H9 (cell line): ENCODE data around the gene AKAP7. TPM values are rescaled to one million over a fixed set of nuclear protein-coding genes. Genes with fewer than 3 reads are reported as not detected.
"Not testable (repeated sequence)": the region's sequence is repeated elsewhere in the genome, so short reads cannot be mapped to it uniquely, and the experiment has no call there.

Source experiments
- DNase-seq: peaks from one replicate; pipeline ENCODE4 v3.0.0-alpha.2; 2017
- H2AFZ ChIP-seq: one replicate; pipeline ENCODE4 v1.6.1; 2013; ENCODE audit warnings: mild to moderate bottlenecking, low read length, control low read depth, moderate library complexity
- H2AK5ac ChIP-seq: 2 replicates; pipeline ENCODE4 v1.6.1; 2013; ENCODE audit warnings: low read length, control low read depth, mixed read lengths; ENCODE audit not compliant: insufficient read length
- H2BK120ac ChIP-seq: one replicate; pipeline ENCODE4 v1.6.1; 2013; ENCODE audit warnings: low read depth, mild to moderate bottlenecking, low read length, control low read depth, inconsistent platforms; ENCODE audit not compliant: poor library complexity, severe bottlenecking
- H2BK12ac ChIP-seq: 2 replicates; pipeline ENCODE4 v1.6.1; 2013; ENCODE audit warnings: low read length, control low read depth, mixed read lengths, low read depth; ENCODE audit not compliant: insufficient read length
- H2BK15ac ChIP-seq: 2 replicates; pipeline ENCODE4 v1.6.1; 2013; ENCODE audit warnings: low read depth, low read length, control low read depth
- H2BK20ac ChIP-seq: one replicate; pipeline ENCODE4 v1.6.1; 2013; ENCODE audit warnings: low read depth, mild to moderate bottlenecking, low read length, control low read depth, inconsistent platforms; ENCODE audit not compliant: poor library complexity, severe bottlenecking
- H2BK5ac ChIP-seq: 2 replicates; pipeline ENCODE4 v1.6.1; 2013; ENCODE audit warnings: low read length, control low read depth, mixed read lengths; ENCODE audit not compliant: insufficient read length
- H3K14ac ChIP-seq: 2 replicates; pipeline ENCODE4 v1.6.1; 2013; ENCODE audit warnings: low read length, control low read depth; ENCODE audit not compliant: insufficient read depth
- H3K18ac ChIP-seq: 2 replicates; pipeline ENCODE4 v1.6.1; 2013; ENCODE audit warnings: low read depth, mild to moderate bottlenecking, mixed read lengths, low read length, control low read depth; ENCODE audit not compliant: insufficient read length
- H3K23ac ChIP-seq: 2 replicates; pipeline ENCODE4 v1.6.1; 2013; ENCODE audit warnings: low read length, control low read depth, mixed read lengths, low read depth; ENCODE audit not compliant: insufficient read length
- H3K23me2 ChIP-seq: 2 replicates; pipeline ENCODE4 v1.6.1; 2013; ENCODE audit warnings: low read depth, mild to moderate bottlenecking, mixed read lengths, low read length, control low read depth; ENCODE audit not compliant: insufficient read length, poor library complexity, severe bottlenecking
- H3K27ac ChIP-seq: 2 replicates; pipeline ENCODE4 v1.5.1; 2013; ENCODE audit warnings: low read length, control low read depth, mixed read lengths, low read depth; ENCODE audit not compliant: insufficient read length
- H3K27me3 ChIP-seq: 2 replicates; pipeline ENCODE4 v1.6.1; 2013; ENCODE audit warnings: low read length, control low read depth, inconsistent platforms; ENCODE audit not compliant: insufficient read depth
- H3K4ac ChIP-seq: 2 replicates; pipeline ENCODE4 v1.6.1; 2013; ENCODE audit warnings: low read depth, mild to moderate bottlenecking, control low read depth, inconsistent platforms, low read length, moderate library complexity
- H3K4me1 ChIP-seq: 2 replicates; pipeline ENCODE4 v1.6.1; 2013; ENCODE audit warnings: low read length, control low read depth, inconsistent platforms; ENCODE audit not compliant: insufficient read depth
- H3K4me2 ChIP-seq: 2 replicates; pipeline ENCODE4 v1.6.1; 2013; ENCODE audit warnings: low read length, control low read depth, mixed read lengths; ENCODE audit not compliant: insufficient read length, insufficient read depth
- H3K56ac ChIP-seq: 2 replicates; pipeline ENCODE4 v1.6.1; 2013; ENCODE audit warnings: low read depth, mild to moderate bottlenecking, mixed read lengths, low read length, control low read depth; ENCODE audit not compliant: insufficient read length
- H3K79me1 ChIP-seq: 2 replicates; pipeline ENCODE4 v1.6.1; 2013; ENCODE audit warnings: low read depth, mild to moderate bottlenecking, moderate library complexity, low read length, control low read depth, inconsistent platforms; ENCODE audit not compliant: insufficient read depth, poor library complexity, severe bottlenecking
- H3K79me2 ChIP-seq: 2 replicates; pipeline ENCODE4 v1.6.1; 2013; ENCODE audit warnings: low read length, control low read depth, inconsistent platforms; ENCODE audit not compliant: insufficient read depth
- H3K9ac ChIP-seq: 2 replicates; pipeline ENCODE4 v1.6.1; 2013; ENCODE audit warnings: low read length, control low read depth, mixed read lengths; ENCODE audit not compliant: insufficient read length; ENCODE audit errors: extremely low read depth
- H3K9me3 ChIP-seq: one replicate; pipeline ENCODE4 v1.6.1; 2013; ENCODE audit warnings: low read depth, low read length, inconsistent platforms; ENCODE audit not compliant: control insufficient read depth
- H3T11ph ChIP-seq: one replicate; pipeline ENCODE4 v1.6.1; 2013; ENCODE audit warnings: mild to moderate bottlenecking, low read length, control low read depth, inconsistent platforms
- H4K20me1 ChIP-seq: one replicate; pipeline ENCODE4 v1.6.1; 2013; ENCODE audit not compliant: control insufficient read depth, insufficient read length, insufficient read depth
- H4K5ac ChIP-seq: 2 replicates; pipeline ENCODE4 v1.6.1; 2013; ENCODE audit warnings: low read depth, mild to moderate bottlenecking, mixed read lengths, low read length, control low read depth; ENCODE audit not compliant: insufficient read length
- H4K8ac ChIP-seq: replicated peaks from 2 replicates; pipeline ENCODE4 v1.6.1; 2013; ENCODE audit warnings: low read length, control low read depth, mixed read lengths, low read depth; ENCODE audit not compliant: insufficient read length
- H4K91ac ChIP-seq: 2 replicates; pipeline ENCODE4 v1.6.1; 2013; ENCODE audit warnings: low read depth, mild to moderate bottlenecking, moderate library complexity, mixed read lengths, low read length, control low read depth; ENCODE audit not compliant: insufficient read length
- H3K27ac Mint-ChIP-seq, 3 experiments: 2 replicates in 2 of 3; 3 replicates in 1 of 3; pipeline ENCODE4 v1.8.0; 2020 to 2021; ENCODE audit warnings: mixed read lengths in 3 of 3, mild to moderate bottlenecking in 1 of 3, moderate library complexity in 1 of 3
- H3K27me3 Mint-ChIP-seq: 2 replicates; pipeline ENCODE4 v1.8.0; 2021; ENCODE audit warnings: low read depth, mild to moderate bottlenecking, moderate library complexity, mixed read lengths
- H3K36me3 Mint-ChIP-seq, 3 experiments: 2 replicates in 2 of 3; 3 replicates in 1 of 3; pipeline ENCODE4 v1.8.0; 2020 to 2021; ENCODE audit warnings: low read depth in 3 of 3, mixed read lengths in 3 of 3; ENCODE audit not compliant: insufficient read depth in 1 of 3
- H3K4me1 Mint-ChIP-seq, 2 experiments: 2 replicates each; pipeline ENCODE4 v1.8.0; 2020; ENCODE audit warnings: mixed read lengths in 2 of 2
- H3K4me3 Mint-ChIP-seq, 2 experiments: 2 replicates in 1 of 2; 3 replicates in 1 of 2; pipeline ENCODE4 v1.8.0; 2020 to 2021; ENCODE audit warnings: mild to moderate bottlenecking in 2 of 2, mixed read lengths in 2 of 2, moderate library complexity in 1 of 2
- H3K9me3 Mint-ChIP-seq, 2 experiments: 2 replicates in 1 of 2; 3 replicates in 1 of 2; pipeline ENCODE4 v1.8.0; 2020; ENCODE audit warnings: mild to moderate bottlenecking in 2 of 2, mixed read lengths in 2 of 2, moderate library complexity in 1 of 2
- WGBS: extraction: QIAGEN DNeasy Blood & Tissue Kit; methylation state at CpG from one replicate; pipeline ENCODE4 v1.1.7; 2013; ENCODE audit warnings: missing lambda C conversion rate, low lambda C conversion rate, mixed read lengths; ENCODE audit not compliant: insufficient read length; ENCODE audit errors: extremely low coverage; 5-methylcytosine and 5-hydroxymethylcytosine counted together
- total RNA-seq: library from RNA; stranded (reverse); gene quantifications from 2 replicates; pipeline ENCODE4 v1.2.1, GENCODE V29; 2021
- TF ChIP-seq, protein P1 (sequence below): fragments of 200-600 bp; sonication (generic); conservative IDR thresholded peaks from 3 replicates; pipeline ENCODE4 v1.8.0; 2021; ENCODE audit warnings: antibody characterized with exemption, mild to moderate bottlenecking

AKAP7 gene
- total RNA-seq, 1 experiment from 2014 or later = 9.8 TPM

DNA sequence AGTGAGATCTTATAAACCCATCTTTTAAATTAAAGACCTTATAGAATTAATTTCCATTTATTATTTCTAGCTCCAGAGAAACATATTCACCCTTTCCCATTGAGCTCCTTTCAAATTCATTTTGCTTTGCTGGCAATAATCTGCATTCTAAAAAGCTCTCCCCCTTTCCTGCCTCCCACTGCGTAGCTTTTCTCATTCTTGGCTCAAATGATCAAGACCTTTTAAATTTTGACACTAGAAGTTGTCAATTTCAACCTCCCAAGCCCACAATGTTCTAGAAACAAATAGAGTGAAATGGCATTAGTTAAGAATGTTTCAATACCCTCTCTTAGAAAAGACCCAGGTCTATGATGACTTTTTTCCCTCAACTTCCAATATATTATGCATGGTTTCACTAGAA is 186.9 kb downstream of the AKAP7 start:
- H3K4me2 ChIP-seq = no peak overlapping the region
- no peak overlapping the region for H2BK12ac ChIP-seq
- Mint-ChIP-seq H3K27ac (peak overlapping the region; percentile 85 to 93 (median 92); a peak in 6 of 7 replicates), H3K36me3 (peaks cover 27 to 33% (median 30%) of the 10 kb centered on the region in 3 experiments), H3K27me3 (no peaks in the 10 kb centered on the region), H3K4me1 (peaks cover 23 to 28% of the 10 kb centered on the region in 2 experiments), H3K4me3 (peak overlapping the region in 1 of 2 experiments; percentile 45; a peak in 4 of 5 replicates), H3K9me3 (peaks cover 17 to 22% of the 10 kb centered on the region in 2 experiments)
- no peak overlapping the region for H4K91ac ChIP-seq
- WGBS = no CpG with 5 or more reads among the region's 1 CpG
- H4K20me1 ChIP-seq = no peaks in the 10 kb centered on the region
- no peak for DNase-seq
- TF ChIP-seq, protein P1, sequence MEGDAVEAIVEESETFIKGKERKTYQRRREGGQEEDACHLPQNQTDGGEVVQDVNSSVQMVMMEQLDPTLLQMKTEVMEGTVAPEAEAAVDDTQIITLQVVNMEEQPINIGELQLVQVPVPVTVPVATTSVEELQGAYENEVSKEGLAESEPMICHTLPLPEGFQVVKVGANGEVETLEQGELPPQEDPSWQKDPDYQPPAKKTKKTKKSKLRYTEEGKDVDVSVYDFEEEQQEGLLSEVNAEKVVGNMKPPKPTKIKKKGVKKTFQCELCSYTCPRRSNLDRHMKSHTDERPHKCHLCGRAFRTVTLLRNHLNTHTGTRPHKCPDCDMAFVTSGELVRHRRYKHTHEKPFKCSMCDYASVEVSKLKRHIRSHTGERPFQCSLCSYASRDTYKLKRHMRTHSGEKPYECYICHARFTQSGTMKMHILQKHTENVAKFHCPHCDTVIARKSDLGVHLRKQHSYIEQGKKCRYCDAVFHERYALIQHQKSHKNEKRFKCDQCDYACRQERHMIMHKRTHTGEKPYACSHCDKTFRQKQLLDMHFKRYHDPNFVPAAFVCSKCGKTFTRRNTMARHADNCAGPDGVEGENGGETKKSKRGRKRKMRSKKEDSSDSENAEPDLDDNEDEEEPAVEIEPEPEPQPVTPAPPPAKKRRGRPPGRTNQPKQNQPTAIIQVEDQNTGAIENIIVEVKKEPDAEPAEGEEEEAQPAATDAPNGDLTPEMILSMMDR = no peak
- H3K4ac ChIP-seq = no peak overlapping the region
- H3K27me3 ChIP-seq = no peaks in the 10 kb centered on the region
- H3K9ac ChIP-seq = no peak overlapping the region
- H3K4me1 ChIP-seq = no peaks in the 10 kb centered on the region; the same call in 1 of the 2 replicates
- no peak overlapping the region for H2AFZ ChIP-seq
- H3K79me1 ChIP-seq = no peaks in the 10 kb centered on the region
- H3K27ac ChIP-seq = peak overlapping the region; percentile 82
- no peak overlapping the region for H3K56ac ChIP-seq
- H2AK5ac ChIP-seq = no peak overlapping the region
- H2BK5ac ChIP-seq = no peak overlapping the region
- H3K23me2 ChIP-seq = no peaks in the 10 kb centered on the region
- no peak overlapping the region for H4K8ac ChIP-seq
- H4K5ac ChIP-seq = no peak overlapping the region
- H3K79me2 ChIP-seq = no peaks in the 10 kb centered on the region; the same call in 1 of the 2 replicates
- H2BK15ac ChIP-seq = no peak overlapping the region
- no peak overlapping the region for H2BK20ac ChIP-seq
- no peaks in the 10 kb centered on the region for H3K9me3 ChIP-seq
- no peak overlapping the region for H3T11ph ChIP-seq
- no peak overlapping the region for H3K14ac ChIP-seq
- no peak overlapping the region for H3K23ac ChIP-seq
- no peak overlapping the region for H2BK120ac ChIP-seq
- H3K18ac ChIP-seq = no peak overlapping the region

DNA sequence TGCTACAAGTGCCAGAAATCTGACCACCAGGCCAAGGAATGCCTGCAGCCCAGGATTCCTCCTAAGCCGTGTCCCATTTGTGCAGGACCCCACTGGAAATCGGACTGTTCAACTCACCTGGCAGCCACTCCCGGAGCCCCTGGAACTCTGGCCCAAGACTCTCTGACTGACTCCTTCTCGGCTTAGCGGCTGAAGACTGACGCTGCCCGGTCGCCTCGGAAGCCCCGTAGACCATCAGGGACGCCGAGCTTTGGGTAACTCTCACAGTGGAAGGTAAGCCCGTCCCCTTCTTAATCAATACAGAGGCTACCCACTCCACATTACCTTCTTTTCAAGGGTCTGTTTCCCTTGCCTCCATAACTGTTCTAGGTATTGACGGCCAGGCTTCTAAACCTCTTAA is 190.4 kb downstream of the AKAP7 start:
- not testable (repeated sequence) for H3K27me3 Mint-ChIP-seq, H3K23ac ChIP-seq, H4K91ac ChIP-seq, H4K20me1 ChIP-seq, H3K9me3 ChIP-seq, H2BK12ac ChIP-seq, H3T11ph ChIP-seq, H3K4me3 Mint-ChIP-seq, H3K4ac ChIP-seq, H3K79me2 ChIP-seq, DNase-seq, H3K9ac ChIP-seq, H3K56ac ChIP-seq, H3K79me1 ChIP-seq, H3K18ac ChIP-seq, H4K8ac ChIP-seq, H2BK15ac ChIP-seq, H3K27ac Mint-ChIP-seq, H2AFZ ChIP-seq, H3K14ac ChIP-seq, H3K4me1 ChIP-seq, H4K5ac ChIP-seq, H2BK20ac ChIP-seq, H2AK5ac ChIP-seq, H3K27ac ChIP-seq, H3K23me2 ChIP-seq, H2BK120ac ChIP-seq, H3K27me3 ChIP-seq, H3K4me2 ChIP-seq, H2BK5ac ChIP-seq
- no CpG with 5 or more reads among the region's 14 CpGs for WGBS
- Mint-ChIP-seq H3K4me1 (peaks cover 25 to 30% of the 10 kb centered on the region in 2 experiments), H3K9me3 (peaks cover 17 to 22% of the 10 kb centered on the region in 2 experiments), H3K36me3 (peaks cover 21 to 27% (median 23%) of the 10 kb centered on the region in 3 experiments)
